Breast epithelium (tissue), 4 donors: ENCODE data around the gene COL5A1. TPM values are rescaled to one million over a fixed set of nuclear protein-coding genes. Genes with fewer than 3 reads are reported as not detected.
A peak's percentile ranks its signal among the peaks of the same experiment; 100 is the strongest.

ENCODE experiments used
- DNase-seq, 2 donors: peaks; one replicate each; pipeline ENCODE4 v3.0.0-alpha.2; 2019; ENCODE audit warnings: low spot score in 2 of 2
- H3K27ac ChIP-seq, 2 donors: fragments of 200-600 bp; sonication (generic) in 1 of 2; one replicate each; pipeline ENCODE4 v1.5.1; 2016 to 2019; ENCODE audit warnings: mild to moderate bottlenecking in 1 of 2
- H3K27me3 ChIP-seq, 2 donors: fragments of 200-600 bp; sonication (generic) in 1 of 2; one replicate each; pipeline versions ENCODE4 v1.5.1 to v1.6.0; 2017 to 2019; ENCODE audit warnings: control low read depth in 1 of 2, mild to moderate bottlenecking in 1 of 2
- H3K36me3 ChIP-seq: fragments of 200-600 bp; one replicate; pipeline ENCODE4 v1.5.1; 2019
- H3K4me1 ChIP-seq, 2 donors: fragments of 200-600 bp; sonication (generic); one replicate each; pipeline ENCODE4 v1.5.1; 2016 to 2019; ENCODE audit warnings: control low read depth in 1 of 2
- H3K4me3 ChIP-seq, 3 donors: fragments of 200-600 bp; sonication (generic); 1 replicate in 2 of 3; 2 replicates in 1 of 3; pipeline ENCODE4 v1.5.1; 2016 to 2019; ENCODE audit warnings: mild to moderate bottlenecking in 3 of 3, moderate library complexity in 2 of 3
- H3K9me3 ChIP-seq, 2 donors: fragments of 200-600 bp; sonication (generic) in 1 of 2; one replicate each; pipeline ENCODE4 v1.5.1; 2016 to 2019; ENCODE audit warnings: control low read depth in 1 of 2
- CTCF ChIP-seq, 3 donors: fragments of 450-650 bp; IDR thresholded peaks; one replicate each; pipeline ENCODE4 v1.5.1; 2016 to 2017; ENCODE audit warnings: antibody characterized with exemption in 3 of 3, mild to moderate bottlenecking in 3 of 3, moderate library complexity in 3 of 3
- POLR2A ChIP-seq: fragments of 450-650 bp; IDR thresholded peaks from one replicate; pipeline ENCODE4 v1.6.1; 2016; ENCODE audit warnings: antibody characterized with exemption, mild to moderate bottlenecking, moderate library complexity
- POLR2AphosphoS5 ChIP-seq, 3 donors: sonication (generic); formaldehyde crosslinking; IDR thresholded peaks; one replicate each; pipeline ENCODE4 v1.6.1; 2017; ENCODE audit warnings: antibody characterized with exemption in 3 of 3
- intact Hi-C: fragments of 100-400 bp; cut with DNase I; formaldehyde crosslinking; loops from one replicate; pipeline ENCODE4 v1.15.1; 2023; ENCODE audit warnings: low total_unique reads
- total RNA-seq, 3 donors: library from RNA; depleted of rRNA; stranded (reverse); fragments of >200 nt; gene quantifications; one replicate each; pipeline ENCODE4 v1.1.0, GENCODE V29; 2016

COL5A1 gene
- total RNA-seq, 3 donors from 2014 or later: 12.1 to 17.0 (median 15.4) TPM

- DNase-seq: peak in 1 of 2 donors; percentile 49
- no peak overlapping the region for H3K4me3 ChIP-seq
- intact Hi-C loops: no loop called here
Observed at GRCh38 chr9:134620751-134621557, 20.6 kb upstream of the COL5A1 start.

GRCh38 chr9:134621558-134622110, 20.0 kb upstream of the COL5A1 start:
- peak in 1 of 2 donors; percentile 24 for DNase-seq

More at GRCh38 chr9:134620751-134621557, 20.6 kb upstream of the COL5A1 start:
- Histone ChIP-seq H3K36me3 (no peaks in the 10 kb centered on the region), H3K27ac (no peak overlapping the region), H3K27me3 (peaks cover 0 to 20% of the 10 kb centered on the region in 2 donors), H3K9me3 (no peaks in the 10 kb centered on the region), H3K4me1 (no peaks in the 10 kb centered on the region)
- TF ChIP-seq POLR2A (no peak), POLR2AphosphoS5 (IDR thresholded peaks at IDR 0.05) (no peak), CTCF (IDR thresholded peaks at IDR 0.05) (no peak)

GRCh38 chr9:134622896-134623257, 18.7 kb upstream of the COL5A1 start:
- no peak overlapping the region for H3K4me3 ChIP-seq
- intact Hi-C loops: no loop called here
- no peaks in the 10 kb centered on the region for H3K4me1 ChIP-seq
- no peak for TF ChIP-seq POLR2A
- no peak for TF ChIP-seq POLR2AphosphoS5 (IDR thresholded peaks at IDR 0.05)
- no peak for TF ChIP-seq CTCF (IDR thresholded peaks at IDR 0.05)
- H3K27me3 ChIP-seq: peaks cover 0 to 20% of the 10 kb centered on the region in 2 donors
- no peak overlapping the region for H3K27ac ChIP-seq
- DNase-seq: peak in 1 of 2 donors; percentile 46
- no peaks in the 10 kb centered on the region for H3K9me3 ChIP-seq
- H3K36me3 ChIP-seq: no peaks in the 10 kb centered on the region

More at GRCh38 chr9:134621558-134622110, 20.0 kb upstream of the COL5A1 start:
- no peaks in the 10 kb centered on the region for H3K36me3 ChIP-seq
- no peak for TF ChIP-seq CTCF (IDR thresholded peaks at IDR 0.05)
- no peak for TF ChIP-seq POLR2A
- TF ChIP-seq POLR2AphosphoS5 (IDR thresholded peaks at IDR 0.05): no peak
- no peaks in the 10 kb centered on the region for H3K9me3 ChIP-seq
- intact Hi-C loops: no loop called here
- no peak overlapping the region for H3K4me3 ChIP-seq
- no peaks in the 10 kb centered on the region for H3K4me1 ChIP-seq
- H3K27me3 ChIP-seq: peaks cover 0 to 20% of the 10 kb centered on the region in 2 donors
- H3K27ac ChIP-seq: no peak overlapping the region

- no peak overlapping the region for H3K4me3 ChIP-seq
- peaks cover 0 to 24% of the 10 kb centered on the region in 2 donors for H3K27me3 ChIP-seq
- TF ChIP-seq POLR2A: no peak
- TF ChIP-seq CTCF (IDR thresholded peaks at IDR 0.05): no peak
- no peak for TF ChIP-seq POLR2AphosphoS5 (IDR thresholded peaks at IDR 0.05)
- no peak overlapping the region for H3K27ac ChIP-seq
- no peaks in the 10 kb centered on the region for H3K4me1 ChIP-seq
- DNase-seq: peak in 1 of 2 donors; percentile 45
- intact Hi-C loops: no loop called here
- no peaks in the 10 kb centered on the region for H3K36me3 ChIP-seq
- H3K9me3 ChIP-seq: no peaks in the 10 kb centered on the region
Observed at GRCh38 chr9:134623258-134624066, 18.1 kb upstream of the COL5A1 start.
